Kidney (tissue), 14 donors: ENCODE data around the gene MYOZ3. TPM values are rescaled to one million over a fixed set of nuclear protein-coding genes. Genes with fewer than 3 reads are reported as not detected.

ENCODE experiments used
- DNase-seq, 5 donors: peaks; one replicate each; pipeline ENCODE4 v3.0.0-alpha.2; 2013 to 2020
- FAIRE-seq: peaks from 2 replicates; lab custom pipeline; 2012; peaks lifted over from hg19 to GRCh38; lab: Jason Lieb, UNC
- H3K27ac ChIP-seq, 2 donors: one replicate each; pipeline ENCODE4 v1.7.0; 2013; ENCODE audit warnings: low read depth in 2 of 2, low read length in 2 of 2, inconsistent platforms in 1 of 2
- H3K27me3 ChIP-seq: one replicate; pipeline ENCODE4 v1.7.1; 2013; ENCODE audit warnings: low read length, inconsistent platforms; ENCODE audit not compliant: control insufficient read depth, insufficient read depth
- H3K36me3 ChIP-seq, 3 donors: one replicate each; pipeline versions ENCODE4 v1.7.0 to v1.7.1; 2013; ENCODE audit warnings: low read length in 3 of 3, control low read depth in 1 of 3, inconsistent platforms in 1 of 3; ENCODE audit not compliant: insufficient read depth in 3 of 3, control insufficient read depth in 2 of 3
- H3K4me1 ChIP-seq, 3 donors: one replicate each; pipeline versions ENCODE4 v1.7.0 to v1.7.1; 2013; ENCODE audit warnings: low read length in 3 of 3, inconsistent platforms in 1 of 3, low read depth in 1 of 3; ENCODE audit not compliant: control insufficient read depth in 2 of 3, insufficient read depth in 2 of 3
- H3K4me3 ChIP-seq, 3 donors: one replicate each; pipeline versions ENCODE4 v1.7.0 to v1.8.1; 2013; ENCODE audit warnings: low read length in 3 of 3, control low read depth in 1 of 3, inconsistent platforms in 1 of 3
- H3K9ac ChIP-seq, 3 donors: one replicate each; pipeline versions ENCODE4 v1.7.0 to v1.7.1; 2013; ENCODE audit warnings: low read length in 3 of 3, control low read depth in 1 of 3, inconsistent platforms in 1 of 3
- H3K9me3 ChIP-seq, 3 donors: one replicate each; pipeline versions ENCODE4 v1.7.0 to v1.7.1; 2013; ENCODE audit warnings: low read length in 3 of 3, control low read depth in 1 of 3, inconsistent platforms in 1 of 3; ENCODE audit not compliant: control insufficient read depth in 2 of 3, insufficient read depth in 1 of 3
- intact Hi-C: fragments of 100-400 bp; cut with DNase I; formaldehyde crosslinking; loops from one replicate; pipeline ENCODE4 v1.11.1; 2022
- polyA plus RNA-seq: library from polyadenylated mRNA; stranded (reverse); fragments of 350-450 nt; fragmentation: Illumina TruSeq; extraction: RNeasy Lipid Tissue Mini Kit (QIAGEN cat#74804); gene quantifications from one replicate; pipeline ENCODE4 v1.2.3, GENCODE V29; 2014; ENCODE audit warnings: low read depth, low replicate concordance; ENCODE audit not compliant: insufficient read depth
- total RNA-seq: library from RNA; stranded (reverse); fragmentation: NEBNext Ultra II Directional; extraction: Animal tissue kit (Norgen Biotek cat#: 25700); gene quantifications from one replicate; pipeline ENCODE4 v1.2.1, GENCODE V29; 2021
- TF ChIP-seq, protein P1 (sequence below): IDR thresholded peaks from 3 replicates; pipeline ENCODE4 v1.5.1; 2012; ENCODE audit warnings: mild to moderate bottlenecking, moderate library complexity, borderline replicate concordance; ENCODE audit not compliant: insufficient read depth; ENCODE audit errors: extremely low read depth
- donor health status: control.
- donor health status: control.
- donor health status: control.
- donor health status: control.
- donor health status: control.
- donor health status: DM: yes; HTN: yes; CAD: no.
- donor health status: Normal renal cell carcinoma (clear cell type).

MYOZ3 gene
- total and polyA plus RNA-seq, 2 donors from 2014 or later = 0.66 to 1.3 TPM

DNA sequence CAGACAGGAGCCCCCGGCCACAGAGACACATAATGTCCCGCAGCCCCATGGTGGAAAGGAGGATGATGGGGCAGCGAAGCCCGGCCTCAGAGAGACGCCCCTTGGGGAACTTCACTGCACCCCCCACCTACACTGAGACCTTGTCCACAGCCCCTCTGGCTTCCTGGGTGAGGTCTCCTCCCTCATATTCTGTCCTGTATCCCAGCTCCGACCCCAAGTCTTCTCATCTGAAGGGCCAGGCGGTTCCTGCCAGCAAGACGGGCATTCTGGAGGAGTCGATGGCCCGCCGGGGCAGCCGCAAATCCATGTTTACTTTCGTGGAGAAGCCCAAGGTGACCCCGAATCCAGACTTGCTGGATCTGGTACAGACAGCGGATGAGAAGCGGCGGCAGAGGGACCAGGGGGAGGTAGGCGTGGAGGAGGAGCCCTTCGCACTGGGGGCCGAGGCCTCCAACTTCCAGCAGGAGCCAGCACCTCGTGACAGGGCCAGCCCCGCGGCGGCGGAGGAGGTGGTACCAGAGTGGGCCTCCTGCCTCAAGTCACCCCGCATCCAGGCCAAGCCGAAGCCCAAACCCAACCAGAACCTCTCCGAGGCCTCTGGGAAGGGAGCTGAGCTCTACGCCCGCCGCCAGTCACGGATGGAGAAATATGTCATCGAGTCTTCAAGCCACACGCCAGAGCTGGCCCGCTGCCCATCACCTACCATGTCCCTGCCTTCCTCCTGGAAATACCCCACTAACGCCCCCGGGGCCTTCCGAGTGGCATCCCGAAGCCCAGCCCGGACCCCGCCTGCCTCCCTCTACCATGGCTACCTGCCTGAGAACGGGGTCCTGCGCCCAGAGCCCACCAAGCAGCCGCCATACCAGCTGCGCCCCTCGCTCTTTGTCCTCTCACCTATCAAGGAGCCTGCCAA lies 11.7 kb upstream of the MYOZ3 start:
- no peak for FAIRE-seq
- Histone ChIP-seq H3K36me3 (peaks cover 0 to 12% (median 7%) of the 10 kb centered on the region in 3 donors), H3K9me3 (no peaks in the 10 kb centered on the region), H3K27me3 (no peaks in the 10 kb centered on the region), H3K9ac (no peak overlapping the region), H3K27ac (no peak overlapping the region), H3K4me1 (peaks cover 0 to 21% (median 17%) of the 10 kb centered on the region in 3 donors), H3K4me3 (no peak overlapping the region)
- DNase-seq = peak in 2 of 5 donors; percentile 58 to 80
- intact Hi-C loops = loop anchor here (10.0 kb wide), 1 partner anchor 65 kb away; no protein-coding TSS in a partner anchor
- TF ChIP-seq, protein P1, sequence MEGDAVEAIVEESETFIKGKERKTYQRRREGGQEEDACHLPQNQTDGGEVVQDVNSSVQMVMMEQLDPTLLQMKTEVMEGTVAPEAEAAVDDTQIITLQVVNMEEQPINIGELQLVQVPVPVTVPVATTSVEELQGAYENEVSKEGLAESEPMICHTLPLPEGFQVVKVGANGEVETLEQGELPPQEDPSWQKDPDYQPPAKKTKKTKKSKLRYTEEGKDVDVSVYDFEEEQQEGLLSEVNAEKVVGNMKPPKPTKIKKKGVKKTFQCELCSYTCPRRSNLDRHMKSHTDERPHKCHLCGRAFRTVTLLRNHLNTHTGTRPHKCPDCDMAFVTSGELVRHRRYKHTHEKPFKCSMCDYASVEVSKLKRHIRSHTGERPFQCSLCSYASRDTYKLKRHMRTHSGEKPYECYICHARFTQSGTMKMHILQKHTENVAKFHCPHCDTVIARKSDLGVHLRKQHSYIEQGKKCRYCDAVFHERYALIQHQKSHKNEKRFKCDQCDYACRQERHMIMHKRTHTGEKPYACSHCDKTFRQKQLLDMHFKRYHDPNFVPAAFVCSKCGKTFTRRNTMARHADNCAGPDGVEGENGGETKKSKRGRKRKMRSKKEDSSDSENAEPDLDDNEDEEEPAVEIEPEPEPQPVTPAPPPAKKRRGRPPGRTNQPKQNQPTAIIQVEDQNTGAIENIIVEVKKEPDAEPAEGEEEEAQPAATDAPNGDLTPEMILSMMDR = no peak

DNA sequence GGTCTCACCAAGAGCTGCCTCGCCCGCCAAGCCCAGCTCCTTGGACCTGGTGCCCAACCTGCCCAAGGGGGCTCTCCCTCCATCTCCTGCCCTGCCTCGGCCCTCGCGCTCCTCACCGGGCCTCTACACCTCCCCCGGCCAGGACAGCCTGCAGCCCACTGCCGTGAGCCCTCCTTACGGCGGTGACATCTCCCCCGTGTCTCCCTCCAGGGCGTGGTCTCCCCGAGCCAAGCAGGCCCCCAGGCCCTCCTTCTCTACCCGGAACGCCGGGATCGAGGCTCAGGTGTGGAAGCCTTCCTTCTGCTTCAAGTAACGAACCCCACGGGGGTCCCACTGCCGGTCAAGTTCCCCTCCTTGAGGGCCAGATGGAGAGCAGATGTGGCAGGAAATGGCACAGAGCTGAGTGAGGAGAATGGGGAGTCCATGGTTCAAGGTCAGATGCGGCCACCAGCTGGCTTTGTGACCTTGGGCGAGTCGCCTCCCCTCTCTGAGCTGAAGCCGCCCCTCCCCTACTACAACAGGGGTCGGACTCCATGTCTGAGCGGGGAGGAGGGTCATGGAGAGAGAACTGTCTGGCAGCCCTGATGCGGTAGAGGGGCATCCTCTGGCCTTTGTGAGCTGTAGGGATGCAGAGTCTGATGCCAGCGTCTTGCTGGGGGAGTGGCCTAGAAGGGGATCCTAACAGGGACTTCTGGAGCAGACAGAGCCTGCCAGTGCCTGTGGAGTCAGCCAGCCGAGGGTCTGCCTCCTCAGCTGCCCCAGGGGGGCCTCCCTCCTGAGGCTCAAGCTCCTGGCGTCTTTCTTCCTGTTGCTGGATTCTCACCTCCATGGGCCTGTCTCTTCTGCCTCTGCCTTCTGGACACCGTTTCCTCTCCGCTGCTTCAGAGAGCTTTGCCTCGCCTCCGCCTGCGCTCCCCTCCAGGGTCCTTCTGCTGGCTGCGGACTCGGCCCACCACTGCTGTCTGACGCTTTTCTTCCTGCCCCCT lies 10.7 kb upstream of the MYOZ3 start:
- Histone ChIP-seq H3K4me3 (no peak overlapping the region), H3K9me3 (no peaks in the 10 kb centered on the region), H3K36me3 (peaks cover 0 to 12% (median 7%) of the 10 kb centered on the region in 3 donors), H3K4me1 (peaks cover 0 to 11% (median 8%) of the 10 kb centered on the region in 3 donors), H3K27me3 (no peaks in the 10 kb centered on the region), H3K27ac (peak overlapping the region in 1 of 2 donors; percentile 10), H3K9ac (no peak overlapping the region)
- no peak for FAIRE-seq
- TF ChIP-seq, protein P1 = no peak
- peak in 1 of 5 donors; percentile 70 for DNase-seq
- intact Hi-C loops = loop anchor here (10.0 kb wide), 1 partner anchor 66 kb away; no protein-coding TSS in a partner anchor

DNA sequence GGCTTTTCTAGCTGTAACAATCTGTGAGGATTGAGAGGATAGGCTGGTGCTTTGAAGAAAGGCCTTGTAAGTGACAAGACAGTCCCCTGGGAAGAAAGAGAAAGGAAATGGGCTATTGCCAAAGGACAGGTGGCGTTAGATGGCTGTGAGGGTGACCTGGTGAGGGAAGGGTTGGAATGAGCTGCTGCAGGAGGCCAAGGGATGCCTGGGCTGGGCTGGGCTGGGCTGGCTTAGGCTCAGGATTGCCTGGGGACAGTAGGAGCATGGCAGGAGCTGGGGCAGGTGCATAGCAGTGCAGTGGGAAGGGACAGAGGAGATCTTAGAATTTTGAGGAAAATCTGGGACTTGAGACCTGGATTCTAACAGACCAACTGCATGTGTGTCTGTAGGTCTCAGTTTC lies 9.7 kb upstream of the MYOZ3 start:
- no peak for DNase-seq
- no peaks in the 10 kb centered on the region for H3K27me3 ChIP-seq

More for the DNA sequence above, 9.7 kb upstream of the MYOZ3 start:
- TF ChIP-seq, protein P1 = no peak
- H3K9ac ChIP-seq = no peak overlapping the region
- H3K27ac ChIP-seq = no peak overlapping the region
- peaks cover 0 to 8% (median 3%) of the 10 kb centered on the region in 3 donors for H3K4me1 ChIP-seq
- no peaks in the 10 kb centered on the region for H3K9me3 ChIP-seq
- no peak overlapping the region for H3K4me3 ChIP-seq
- FAIRE-seq = no peak
- H3K36me3 ChIP-seq = peaks cover 0 to 12% (median 7%) of the 10 kb centered on the region in 3 donors
- intact Hi-C loops = loop anchor here (10.0 kb wide), 1 partner anchor 67 kb away; no protein-coding TSS in a partner anchor
